Activated CD4-positive, alpha-beta T cell treated with anti-CD3 and anti-CD28 coated beads, Interleukin-2, amount 10 ng/mL, durations not matched to agents 24 days and 14 days (primary cell): Measurements from ENCODE around the gene EMILIN2. TPM values are rescaled to one million over a fixed set of nuclear protein-coding genes. Genes with fewer than 3 reads are reported as not detected.
"Not testable (repeated sequence)": the region's sequence is repeated elsewhere in the genome, so short reads cannot be mapped to it uniquely, and the experiment has no call there.

Experiments used
- DNase-seq: peaks from one replicate; pipeline ENCODE4 v3.0.0; 2022
- H3K27ac Mint-ChIP-seq: one replicate; pipeline ENCODE4 v1.8.0; 2022; ENCODE audit warnings: mild to moderate bottlenecking, mixed read lengths
- H3K27me3 Mint-ChIP-seq: one replicate; pipeline ENCODE4 v1.8.0; 2022; ENCODE audit warnings: mixed read lengths
- H3K36me3 Mint-ChIP-seq: one replicate; pipeline ENCODE4 v1.8.0; 2022; ENCODE audit warnings: low read depth, mild to moderate bottlenecking, mixed read lengths
- H3K4me1 Mint-ChIP-seq: one replicate; pipeline ENCODE4 v1.8.0; 2021; ENCODE audit warnings: mixed read lengths
- H3K4me3 Mint-ChIP-seq: one replicate; pipeline ENCODE4 v1.8.0; 2022; ENCODE audit warnings: mild to moderate bottlenecking, moderate library complexity, mixed read lengths
- H3K9me3 Mint-ChIP-seq: one replicate; pipeline ENCODE4 v1.8.0; 2021; ENCODE audit warnings: mixed read lengths
- intact Hi-C: fragments of 100-400 bp; cut with micrococcal nuclease; formaldehyde crosslinking; loops from one replicate; pipeline ENCODE4 v1.15.1; 2023
- total RNA-seq: library from RNA; stranded (reverse); gene quantifications from 2 replicates; pipeline ENCODE4 v1.2.3, GENCODE V29; 2022

The EMILIN2 gene
- total RNA-seq = 32.4 and 35.5 TPM in 2 replicates

- DNase-seq = peak; percentile 80
- peaks cover 4% of the 10 kb centered on the region for H3K9me3 Mint-ChIP-seq
- peaks cover 49% of the 10 kb centered on the region for H3K27me3 Mint-ChIP-seq
- H3K4me3 Mint-ChIP-seq = peak within 1 kb of the TSS; percentile 88
- H3K4me1 Mint-ChIP-seq = peaks cover 36% of the 10 kb centered on the region
- H3K27ac Mint-ChIP-seq = peak within 1 kb of the TSS; percentile 89
- peaks cover 3% of the 10 kb centered on the region for H3K36me3 Mint-ChIP-seq
- intact Hi-C loops = loop anchor here (1.0 to 5.0 kb wide), 4 partner anchors 60 to 401 kb away; partner anchors contain the start of genes METTL4, MYL12A and NDC80
Measured at GRCh38 chr18:2846636-2847316, at the start of gene EMILIN2. Gene EMILIN2, plus strand, starts transcription at chr18:2847006. Its CDS starts 183 bp downstream, at chr18:2847189.

DNA sequence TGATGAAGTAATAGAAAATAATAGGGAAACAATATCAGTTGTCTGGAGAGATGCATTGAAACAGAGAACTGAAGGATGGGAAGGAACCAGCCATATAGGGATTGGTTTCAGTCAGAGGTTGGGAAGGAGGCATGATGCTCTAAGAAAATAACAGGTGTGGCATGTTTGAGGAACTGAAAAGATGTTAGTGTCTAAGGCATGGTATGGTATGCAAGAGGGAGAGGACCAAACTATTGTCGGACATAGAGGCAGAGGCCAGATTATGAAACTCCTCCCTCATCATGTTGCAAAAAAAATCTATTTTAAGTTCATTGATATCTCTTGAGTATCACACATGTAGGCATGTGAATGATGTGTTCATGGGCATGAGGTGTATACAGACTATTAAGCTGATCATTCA lies 48.9 kb upstream of the EMILIN2 start:
- H3K36me3 Mint-ChIP-seq = peaks cover 63% of the 10 kb centered on the region
- no peak for DNase-seq
- intact Hi-C loops = no loop called here

DNA sequence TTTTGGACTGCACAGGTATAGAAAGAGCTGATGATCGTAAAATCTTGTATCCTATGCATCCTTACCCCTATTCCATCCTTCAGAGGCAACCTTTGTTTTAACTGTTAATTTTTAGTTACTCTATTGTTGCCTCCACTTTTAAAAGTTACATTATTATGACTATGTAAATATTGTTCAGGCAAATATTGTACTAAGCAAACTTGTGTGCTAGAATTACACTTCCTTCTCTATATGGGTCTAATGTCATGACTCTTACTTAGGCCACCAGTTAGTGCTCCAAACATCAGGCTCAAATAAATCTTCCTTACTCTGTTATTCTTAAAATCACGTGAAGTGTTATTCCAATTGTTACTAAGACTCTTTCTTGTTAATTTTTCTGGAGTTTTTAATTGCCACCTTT lies 47.4 kb upstream of the EMILIN2 start:
- Mint-ChIP-seq H3K9me3 (no peaks in the 10 kb centered on the region), H3K36me3 (peaks cover 64% of the 10 kb centered on the region), H3K27ac (no peak overlapping the region), H3K4me3 (no peak overlapping the region), H3K4me1 (no peaks in the 10 kb centered on the region), H3K27me3 (no peaks in the 10 kb centered on the region)
- no peak for DNase-seq
- intact Hi-C loops = no loop called here

More for the DNA sequence above, 48.9 kb upstream of the EMILIN2 start:
- Mint-ChIP-seq H3K4me3 (no peak overlapping the region), H3K27me3 (no peaks in the 10 kb centered on the region), H3K4me1 (no peaks in the 10 kb centered on the region), H3K27ac (no peak overlapping the region), H3K9me3 (no peaks in the 10 kb centered on the region)

- intact Hi-C loops = no loop called here
Measured at GRCh38 chr18:2805970-2806943, 40.5 kb upstream of the EMILIN2 start.

DNA sequence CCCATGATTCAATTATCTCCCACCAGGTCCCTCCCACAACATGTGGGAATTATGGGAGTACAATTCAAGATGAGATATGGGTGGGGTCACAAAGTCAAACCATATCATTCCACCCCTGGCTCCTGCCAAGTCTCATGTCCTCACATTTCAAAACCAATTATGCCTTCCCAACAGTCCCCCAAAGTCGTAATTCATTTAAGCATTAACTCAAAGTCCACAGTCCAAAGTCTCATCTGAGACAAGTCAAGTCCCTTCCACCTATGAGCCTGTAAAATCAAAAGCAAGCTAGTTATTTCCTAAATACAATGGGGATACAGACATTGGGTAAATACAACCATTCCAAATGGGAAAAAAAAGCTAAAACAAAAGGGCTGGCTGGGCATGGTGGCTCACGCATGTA lies 38.2 kb upstream of the EMILIN2 start:
- H3K4me1 Mint-ChIP-seq, intact Hi-C loops, H3K27me3 Mint-ChIP-seq, H3K4me3 Mint-ChIP-seq, H3K27ac Mint-ChIP-seq: not testable (repeated sequence)
- peak; percentile 52 for DNase-seq
- peaks cover 25% of the 10 kb centered on the region for H3K36me3 Mint-ChIP-seq
- peaks cover 21% of the 10 kb centered on the region for H3K9me3 Mint-ChIP-seq

More at GRCh38 chr18:2805970-2806943, 40.5 kb upstream of the EMILIN2 start:
- H3K27me3 Mint-ChIP-seq = peaks cover under 1% of the 10 kb centered on the region
- peaks cover 35% of the 10 kb centered on the region for H3K36me3 Mint-ChIP-seq
- no peak overlapping the region for H3K4me3 Mint-ChIP-seq
- peaks cover 3% of the 10 kb centered on the region for H3K4me1 Mint-ChIP-seq
- DNase-seq = peak; percentile 44
- peaks cover 10% of the 10 kb centered on the region for H3K9me3 Mint-ChIP-seq
- no peak overlapping the region for H3K27ac Mint-ChIP-seq

DNA sequence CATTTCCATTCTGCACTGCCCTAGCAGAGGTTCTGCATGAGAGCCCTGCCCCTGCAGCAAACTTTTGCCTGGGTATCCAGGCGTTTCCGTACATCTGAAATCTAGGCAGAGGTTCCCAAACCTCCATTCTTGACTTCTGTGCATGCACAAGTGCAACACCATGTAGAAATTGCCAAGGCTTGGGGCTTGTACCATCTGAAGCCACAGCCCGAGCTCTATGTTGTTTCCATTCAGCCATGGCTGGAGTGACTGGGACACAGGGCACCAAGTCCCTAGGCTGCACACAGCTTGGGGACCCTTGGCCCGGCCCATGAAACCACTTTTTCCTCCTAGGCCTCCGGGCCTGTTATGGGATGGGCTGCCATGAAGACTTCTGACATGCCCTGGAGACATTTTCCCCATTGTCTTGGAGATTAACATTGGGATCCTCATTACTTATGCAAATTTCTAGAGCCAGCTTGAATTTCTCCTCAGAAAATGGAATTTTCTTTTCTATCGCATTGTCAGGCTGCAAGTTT lies 37.1 kb upstream of the EMILIN2 start:
- H3K4me3 Mint-ChIP-seq, H3K27me3 Mint-ChIP-seq, H3K27ac Mint-ChIP-seq, H3K4me1 Mint-ChIP-seq: not testable (repeated sequence)
- peak; percentile 55 for DNase-seq
- peaks cover 22% of the 10 kb centered on the region for H3K36me3 Mint-ChIP-seq
- peaks cover 25% of the 10 kb centered on the region for H3K9me3 Mint-ChIP-seq
- intact Hi-C loops = loop anchor here (10.0 kb wide), 1 partner anchor 345 kb away; no protein-coding TSS in a partner anchor

DNA sequence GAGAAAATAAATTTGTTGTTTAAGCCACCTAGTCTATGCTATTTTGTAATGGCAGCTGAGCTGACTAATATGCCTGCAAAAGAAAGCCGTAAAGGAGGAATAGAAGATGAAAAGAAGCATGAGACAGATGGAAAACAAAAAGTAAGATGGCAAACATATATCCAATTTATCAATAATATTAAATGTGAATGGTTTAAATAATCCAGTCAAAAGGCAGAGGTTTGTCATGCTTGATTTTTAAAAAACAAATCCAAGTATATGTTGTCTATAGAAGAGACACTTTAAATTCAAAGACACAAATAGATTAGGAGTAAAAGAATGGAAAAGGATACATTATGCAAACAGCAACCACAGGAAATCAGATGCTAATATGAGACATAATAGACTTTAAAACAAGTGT lies 35.4 kb upstream of the EMILIN2 start:
- peaks cover 32% of the 10 kb centered on the region for H3K9me3 Mint-ChIP-seq
- peaks cover 12% of the 10 kb centered on the region for H3K36me3 Mint-ChIP-seq
- peaks cover 3% of the 10 kb centered on the region for H3K4me1 Mint-ChIP-seq
- no peak for DNase-seq
- H3K4me3 Mint-ChIP-seq = no peak overlapping the region
- H3K27me3 Mint-ChIP-seq = peaks cover 3% of the 10 kb centered on the region
- no peak overlapping the region for H3K27ac Mint-ChIP-seq
- intact Hi-C loops = loop anchor here (10.0 kb wide), 1 partner anchor 343 kb away; no protein-coding TSS in a partner anchor

GRCh38 chr18:2814928-2815327 lies 31.9 kb upstream of the EMILIN2 start:
- Mint-ChIP-seq H3K36me3 (no peaks in the 10 kb centered on the region), H3K9me3 (peaks cover 30% of the 10 kb centered on the region)

DNA sequence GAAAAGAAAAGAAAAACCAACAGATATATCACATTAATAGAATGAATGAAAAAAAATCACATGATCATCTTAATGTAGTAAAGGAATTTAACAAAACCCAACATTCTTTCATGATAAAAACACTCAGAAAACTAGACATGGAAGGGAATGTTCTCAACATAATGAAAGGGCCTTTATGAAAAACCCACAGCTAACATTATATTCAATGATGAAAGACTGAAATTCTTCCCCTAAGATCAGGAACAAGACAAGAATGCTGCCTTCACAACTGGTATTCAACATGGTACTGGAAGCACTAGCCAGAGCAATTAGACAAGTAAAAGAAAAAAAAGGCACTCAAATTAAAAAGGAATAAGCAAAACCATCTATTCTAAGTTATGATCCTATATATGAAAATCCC lies 28.5 kb upstream of the EMILIN2 start:
- Mint-ChIP-seq H3K36me3 (no peaks in the 10 kb centered on the region), H3K4me3 (no peak overlapping the region), H3K9me3 (peaks cover 17% of the 10 kb centered on the region), H3K4me1 (no peaks in the 10 kb centered on the region), H3K27me3 (peaks cover 9% of the 10 kb centered on the region), H3K27ac (no peak overlapping the region)
- no peak for DNase-seq
- intact Hi-C loops = loop anchor here (10.0 kb wide), 1 partner anchor 337 kb away; no protein-coding TSS in a partner anchor

More at GRCh38 chr18:2814928-2815327, 31.9 kb upstream of the EMILIN2 start:
- H3K4me3 Mint-ChIP-seq = no peak overlapping the region
- H3K4me1 Mint-ChIP-seq = no peaks in the 10 kb centered on the region
- DNase-seq = no peak
- intact Hi-C loops = loop anchor here (10.0 kb wide), 1 partner anchor 340 kb away; no protein-coding TSS in a partner anchor
- H3K27me3 Mint-ChIP-seq = peaks cover 11% of the 10 kb centered on the region
- no peak overlapping the region for H3K27ac Mint-ChIP-seq

- DNase-seq = peak; percentile 27
- intact Hi-C loops = no loop called here
- peaks cover 13% of the 10 kb centered on the region for H3K27me3 Mint-ChIP-seq
- no peaks in the 10 kb centered on the region for H3K4me1 Mint-ChIP-seq
- H3K4me3 Mint-ChIP-seq = no peak overlapping the region
- H3K9me3 Mint-ChIP-seq = peaks cover 13% of the 10 kb centered on the region
- H3K27ac Mint-ChIP-seq = no peak overlapping the region
- no peaks in the 10 kb centered on the region for H3K36me3 Mint-ChIP-seq
Measured at GRCh38 chr18:2821695-2822094, 25.1 kb upstream of the EMILIN2 start.

DNA sequence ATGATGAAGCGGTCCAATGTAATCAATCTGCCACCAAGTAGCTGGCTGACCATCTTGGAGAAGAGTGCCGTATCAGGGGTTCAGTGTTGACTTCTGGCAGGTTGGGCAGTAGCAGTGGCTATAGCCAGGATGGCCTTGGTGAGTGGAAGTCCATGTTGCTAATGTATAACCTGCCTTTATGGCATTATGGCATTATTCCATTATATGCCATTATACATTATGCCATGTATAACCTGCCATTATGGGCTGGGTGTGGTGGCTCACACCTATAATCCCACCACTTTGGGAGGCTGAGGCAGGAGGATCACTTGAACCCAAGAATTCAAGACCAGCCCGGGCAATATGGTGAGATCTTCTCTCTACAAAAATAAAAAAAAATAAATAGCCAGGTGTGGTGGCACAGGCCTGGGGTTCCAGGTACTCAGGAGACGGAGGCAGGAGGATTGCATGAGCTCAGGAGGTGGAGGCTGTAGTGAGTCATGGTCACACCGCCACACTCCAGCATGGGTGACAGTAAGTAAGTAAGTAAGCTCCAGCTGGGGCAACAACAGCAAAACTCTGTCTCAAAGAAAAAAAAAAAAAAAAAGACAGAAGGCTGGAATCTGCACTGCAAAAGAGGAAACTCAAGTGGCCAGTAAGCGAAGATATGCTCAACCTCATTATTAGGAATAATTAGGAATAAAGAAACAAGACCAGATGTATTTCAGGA lies 24.4 kb upstream of the EMILIN2 start:
- Mint-ChIP-seq H3K27me3 (peaks cover 14% of the 10 kb centered on the region), H3K4me3 (no peak overlapping the region), H3K27ac (no peak overlapping the region), H3K9me3 (peaks cover 13% of the 10 kb centered on the region), H3K4me1 (no peaks in the 10 kb centered on the region), H3K36me3 (no peaks in the 10 kb centered on the region)
- peak; percentile 45 for DNase-seq
- intact Hi-C loops = no loop called here

- no peaks in the 10 kb centered on the region for H3K36me3 Mint-ChIP-seq
- H3K4me3 Mint-ChIP-seq = no peak overlapping the region
- H3K9me3 Mint-ChIP-seq = peaks cover 11% of the 10 kb centered on the region
- peaks cover 13% of the 10 kb centered on the region for H3K27me3 Mint-ChIP-seq
- DNase-seq = peak; percentile 4
- H3K4me1 Mint-ChIP-seq = no peaks in the 10 kb centered on the region
- no peak overlapping the region for H3K27ac Mint-ChIP-seq
- intact Hi-C loops = no loop called here
Measured at GRCh38 chr18:2823202-2823601, 23.6 kb upstream of the EMILIN2 start.

GRCh38 chr18:2823966-2824365 lies 22.8 kb upstream of the EMILIN2 start:
- no peak for DNase-seq
- H3K4me1 Mint-ChIP-seq = no peaks in the 10 kb centered on the region
- no peak overlapping the region for H3K4me3 Mint-ChIP-seq
- peaks cover 9% of the 10 kb centered on the region for H3K27me3 Mint-ChIP-seq
- intact Hi-C loops = no loop called here
- H3K36me3 Mint-ChIP-seq = no peaks in the 10 kb centered on the region
- peaks cover 7% of the 10 kb centered on the region for H3K9me3 Mint-ChIP-seq
- H3K27ac Mint-ChIP-seq = no peak overlapping the region
